GM19395 (cell line): ENCODE data around the gene ZFP92.

Experiments
- ATAC-seq: cut with Tn5 transposase; IDR thresholded peaks from one replicate; pipeline ENCODE4 v1.9.1; 2021; ENCODE audit warnings: mild to moderate bottlenecking, moderate library complexity; ENCODE audit not compliant: unreplicated experiment

Gene ZFP92

DNA sequence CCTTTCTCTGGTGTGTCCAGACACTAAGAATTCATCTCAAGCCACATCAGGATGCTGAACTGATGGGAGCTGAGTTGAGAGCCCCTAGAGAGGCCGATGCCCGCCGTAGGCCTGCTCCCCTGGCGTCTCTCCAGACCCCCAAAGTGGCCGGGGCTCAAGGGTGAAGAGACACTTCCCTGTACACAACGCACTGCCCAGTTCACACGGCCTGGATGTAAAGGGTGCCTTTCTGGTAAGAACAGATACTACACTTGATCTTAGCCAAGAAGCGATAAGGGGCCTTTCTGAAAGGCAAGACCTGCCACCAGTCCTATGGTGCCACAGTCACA lies 39.6 kb downstream of the ZFP92 start:
- no peak for ATAC-seq

GRCh38 chrX:153454901-153455550 lies 43.8 kb downstream of the ZFP92 start:
- no peak for ATAC-seq

- ATAC-seq, result no peak
These were observed 44.3 kb downstream of the ZFP92 start for GRCh38 chrX:153455571-153455970.

- no peak for ATAC-seq
These were observed 44.9 kb downstream of the ZFP92 start for GRCh38 chrX:153456161-153456560.

DNA sequence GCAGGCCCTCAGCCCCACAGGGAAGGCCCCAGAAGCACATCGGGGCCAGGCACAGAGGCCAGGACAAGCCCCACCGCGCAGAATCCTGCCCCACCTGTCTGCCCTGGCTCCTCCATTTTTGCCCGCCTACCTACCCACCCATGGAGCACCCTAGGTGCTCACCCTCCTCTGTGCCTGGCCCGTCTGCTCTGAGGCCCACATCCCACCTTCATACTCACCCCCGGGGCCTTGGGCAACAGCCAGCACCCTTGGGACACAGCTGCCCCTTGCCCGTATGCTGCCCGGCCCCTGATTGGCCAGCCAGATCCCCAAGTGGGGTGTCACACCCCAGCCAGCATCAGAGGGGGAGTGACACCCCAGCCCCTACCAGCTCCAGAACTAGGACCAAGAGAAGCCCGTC lies 45.4 kb downstream of the ZFP92 start:
- no peak for ATAC-seq

DNA sequence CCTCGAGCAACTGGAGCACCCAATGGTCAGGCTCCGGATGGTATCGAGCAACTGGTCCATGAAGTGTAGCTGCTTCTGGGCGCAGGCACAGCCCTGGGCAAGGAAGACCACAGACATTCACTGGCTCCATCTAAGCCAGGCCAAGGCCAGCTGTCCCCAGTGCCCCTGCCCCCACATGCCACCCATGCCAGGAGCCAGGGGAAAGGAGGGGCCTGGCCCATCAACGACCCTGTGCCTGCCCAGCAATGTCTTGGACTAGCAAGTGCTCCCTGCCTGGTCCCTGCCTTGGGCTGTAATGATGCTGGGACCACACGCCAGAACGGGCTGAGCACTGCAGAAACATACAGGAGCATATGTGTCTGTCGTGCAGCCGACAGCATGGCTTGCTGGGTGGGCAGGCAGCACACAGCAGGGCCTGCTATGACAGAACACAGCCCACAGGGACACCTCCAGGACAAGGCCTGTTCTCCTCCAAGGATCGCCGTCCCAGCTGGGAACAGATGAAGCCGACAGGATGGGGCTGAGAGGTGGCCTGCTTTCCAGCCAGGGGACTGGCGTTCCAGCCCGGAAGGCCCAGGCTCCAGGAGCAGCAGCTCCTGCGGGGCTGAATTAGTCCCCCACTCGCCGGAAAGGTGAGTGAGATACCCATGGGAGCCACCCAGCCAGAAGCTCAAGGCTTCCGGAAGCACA lies 46.0 kb downstream of the ZFP92 start:
- ATAC-seq, result no peak

- ATAC-seq, result no peak
These were observed 46.7 kb downstream of the ZFP92 start for GRCh38 chrX:153457827-153458466.

- no peak for ATAC-seq
These were observed 47.2 kb downstream of the ZFP92 start for GRCh38 chrX:153458476-153458875.

- no peak for ATAC-seq
These were observed 48.7 kb downstream of the ZFP92 start for GRCh38 chrX:153459986-153460385.

DNA sequence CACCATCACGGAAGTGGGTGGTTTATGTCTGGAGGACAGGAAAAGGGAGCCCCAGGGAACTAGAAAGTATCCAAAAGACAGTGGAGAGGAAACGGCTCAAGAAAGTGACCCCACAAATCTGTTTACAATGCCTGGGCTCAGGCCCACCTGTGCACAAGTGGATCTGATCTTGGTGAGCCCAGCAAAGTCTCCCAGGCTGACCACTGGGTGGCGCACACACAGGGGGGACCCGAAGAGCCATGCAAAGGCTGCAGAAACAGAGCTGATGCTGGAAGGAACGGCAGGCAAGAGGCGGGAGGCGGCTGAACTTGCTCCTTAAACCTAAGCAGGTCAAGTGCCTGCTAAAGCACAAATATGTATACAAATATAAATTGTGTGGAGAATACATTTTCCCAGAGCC lies 49.6 kb downstream of the ZFP92 start:
- no peak for ATAC-seq
